Naive B cell (primary cell): ENCODE measurements around the gene MYRFL. TPM values are rescaled to one million over a fixed set of nuclear protein-coding genes. Genes with fewer than 3 reads are reported as not detected.
"Not testable (repeated sequence)": the region's sequence is repeated elsewhere in the genome, so short reads cannot be mapped to it uniquely, and the experiment has no call there.

Experiments
- ATAC-seq, 2 donors: fragments of 150-1000 bp; cut with Tn5 transposase; 2 replicates each; pipeline ENCODE4 v1.10.0; 2021; ENCODE audit warnings: low read depth in 2 of 2, mild to moderate bottlenecking in 2 of 2, moderate library complexity in 2 of 2
- DNase-seq: peaks from one replicate; pipeline ENCODE4 v3.0.0; 2022
- H3K27ac Mint-ChIP-seq, 6 donors: one replicate each; pipeline ENCODE4 v1.8.0; 2020 to 2022; ENCODE audit warnings: mild to moderate bottlenecking in 6 of 6, mixed read lengths in 6 of 6, moderate library complexity in 5 of 6, inconsistent platforms in 2 of 6
- H3K27me3 Mint-ChIP-seq, 3 donors: one replicate each; pipeline ENCODE4 v1.8.0; 2021 to 2022; ENCODE audit warnings: mixed read lengths in 3 of 3, mild to moderate bottlenecking in 1 of 3
- H3K36me3 Mint-ChIP-seq, 2 donors: one replicate each; pipeline ENCODE4 v1.8.0; 2020 to 2022; ENCODE audit warnings: mixed read lengths in 2 of 2, inconsistent platforms in 1 of 2, mild to moderate bottlenecking in 1 of 2
- H3K4me1 Mint-ChIP-seq, 3 donors: one replicate each; pipeline ENCODE4 v1.8.0; 2020 to 2022; ENCODE audit warnings: mixed read lengths in 3 of 3, inconsistent platforms in 1 of 3, mild to moderate bottlenecking in 1 of 3, moderate library complexity in 1 of 3
- H3K4me3 Mint-ChIP-seq, 8 donors: one replicate each; pipeline ENCODE4 v1.8.0; 2020 to 2022; ENCODE audit warnings: mild to moderate bottlenecking in 8 of 8, mixed read lengths in 8 of 8, moderate library complexity in 8 of 8, inconsistent platforms in 2 of 8
- H3K9me3 Mint-ChIP-seq, 7 donors: one replicate each; pipeline ENCODE4 v1.8.0; 2020 to 2022; ENCODE audit warnings: mixed read lengths in 7 of 7, mild to moderate bottlenecking in 5 of 7, inconsistent platforms in 2 of 7, moderate library complexity in 1 of 7
- polyA plus RNA-seq, 6 donors: library from polyadenylated mRNA; unstranded; fragments of 300-500 nt; fragmentation: Illumina TruSeq; gene quantifications; one replicate each; pipeline ENCODE4 v1.2.3, GENCODE V29; 2021; ENCODE audit warnings: low read depth in 6 of 6

MYRFL gene
- polyA plus RNA-seq, 6 donors from 2014 or later: not detected

- Mint-ChIP-seq H3K4me1 (no peaks in the 10 kb centered on the region), H3K9me3 (no peaks in the 10 kb centered on the region), H3K27ac (no peak overlapping the region), H3K36me3 (no peaks in the 10 kb centered on the region), H3K27me3 (peaks cover 14 to 27% (median 15%) of the 10 kb centered on the region in 3 donors), H3K4me3 (no peak overlapping the region)
- no peak for DNase-seq
- no peak for ATAC-seq
Measured at GRCh38 chr12:69833696-69834095, 8.7 kb downstream of the MYRFL start.

GRCh38 chr12:69834147-69834546 is 9.1 kb downstream of the MYRFL start:
- Mint-ChIP-seq H3K27ac (no peak overlapping the region), H3K4me3 (no peak overlapping the region), H3K27me3 (peaks cover 14 to 24% (median 15%) of the 10 kb centered on the region in 3 donors), H3K4me1 (no peaks in the 10 kb centered on the region), H3K36me3 (no peaks in the 10 kb centered on the region), H3K9me3 (no peaks in the 10 kb centered on the region)
- DNase-seq (no peak), ATAC-seq (no peak)

GRCh38 chr12:69834576-69834975 is 9.5 kb downstream of the MYRFL start:
- peaks cover 14 to 20% (median 15%) of the 10 kb centered on the region in 3 donors for H3K27me3 Mint-ChIP-seq
- DNase-seq (no peak), ATAC-seq (no peak)
- no peak overlapping the region for H3K4me3 Mint-ChIP-seq
- no peaks in the 10 kb centered on the region for H3K36me3 Mint-ChIP-seq
- H3K4me1 Mint-ChIP-seq: no peaks in the 10 kb centered on the region
- no peaks in the 10 kb centered on the region for H3K9me3 Mint-ChIP-seq
- no peak overlapping the region for H3K27ac Mint-ChIP-seq

- Mint-ChIP-seq H3K27ac (no peak overlapping the region), H3K4me1 (no peaks in the 10 kb centered on the region), H3K4me3 (no peak overlapping the region), H3K9me3 (no peaks in the 10 kb centered on the region), H3K27me3 (peaks cover 14 to 17% (median 15%) of the 10 kb centered on the region in 3 donors), H3K36me3 (no peaks in the 10 kb centered on the region)
- DNase-seq (no peak), ATAC-seq (no peak)
Measured at GRCh38 chr12:69835081-69835480, 10.1 kb downstream of the MYRFL start.

- Mint-ChIP-seq H3K36me3 (no peaks in the 10 kb centered on the region), H3K27ac (no peak overlapping the region), H3K4me1 (no peaks in the 10 kb centered on the region), H3K4me3 (no peak overlapping the region), H3K27me3 (peaks cover 19 to 23% (median 20%) of the 10 kb centered on the region in 3 donors), H3K9me3 (no peaks in the 10 kb centered on the region)
- ATAC-seq (no peak), DNase-seq (no peak)
Measured at GRCh38 chr12:69836015-69836414, 11.0 kb downstream of the MYRFL start.

- H3K27me3 Mint-ChIP-seq: peaks cover 15 to 24% (median 22%) of the 10 kb centered on the region in 3 donors
- no peak for DNase-seq
- no peak overlapping the region for H3K4me3 Mint-ChIP-seq
- H3K9me3 Mint-ChIP-seq: no peaks in the 10 kb centered on the region
- H3K27ac Mint-ChIP-seq: no peak overlapping the region
- ATAC-seq: no peak
- no peaks in the 10 kb centered on the region for H3K4me1 Mint-ChIP-seq
- H3K36me3 Mint-ChIP-seq: no peaks in the 10 kb centered on the region
Measured at GRCh38 chr12:69837191-69837590, 12.2 kb downstream of the MYRFL start.

- H3K27me3 Mint-ChIP-seq: peaks cover 10 to 18% (median 16%) of the 10 kb centered on the region in 3 donors
Measured at GRCh38 chr12:69837657-69838415, 12.8 kb downstream of the MYRFL start.

GRCh38 chr12:69840727-69841126 is 15.7 kb downstream of the MYRFL start:
- no peaks in the 10 kb centered on the region for H3K36me3 Mint-ChIP-seq
- no peak overlapping the region for H3K27ac Mint-ChIP-seq
- H3K9me3 Mint-ChIP-seq: no peaks in the 10 kb centered on the region
- H3K27me3 Mint-ChIP-seq: peaks cover 11 to 25% (median 18%) of the 10 kb centered on the region in 3 donors
- H3K4me3 Mint-ChIP-seq: no peak overlapping the region
- ATAC-seq (no peak), DNase-seq (no peak)
- H3K4me1 Mint-ChIP-seq: no peaks in the 10 kb centered on the region

More at GRCh38 chr12:69837657-69838415, 12.8 kb downstream of the MYRFL start:
- no peak overlapping the region for H3K4me3 Mint-ChIP-seq
- H3K4me1 Mint-ChIP-seq: no peaks in the 10 kb centered on the region
- no peak overlapping the region for H3K27ac Mint-ChIP-seq
- DNase-seq (no peak), ATAC-seq (no peak)
- H3K9me3 Mint-ChIP-seq: no peaks in the 10 kb centered on the region
- no peaks in the 10 kb centered on the region for H3K36me3 Mint-ChIP-seq

- Mint-ChIP-seq H3K4me1 (no peaks in the 10 kb centered on the region), H3K36me3 (no peaks in the 10 kb centered on the region), H3K4me3 (no peak overlapping the region), H3K27me3 (peaks cover 6 to 25% (median 18%) of the 10 kb centered on the region in 3 donors), H3K27ac (no peak overlapping the region), H3K9me3 (no peaks in the 10 kb centered on the region)
- no peak for ATAC-seq
- DNase-seq: no peak
Measured at GRCh38 chr12:69843608-69844007, 18.6 kb downstream of the MYRFL start.

GRCh38 chr12:69844416-69844815 is 19.4 kb downstream of the MYRFL start:
- no peak overlapping the region for H3K27ac Mint-ChIP-seq

GRCh38 chr12:69844836-69845235 is 19.8 kb downstream of the MYRFL start:
- Mint-ChIP-seq H3K27me3 (peaks cover 6 to 25% (median 18%) of the 10 kb centered on the region in 3 donors), H3K4me1 (no peaks in the 10 kb centered on the region), H3K9me3 (no peaks in the 10 kb centered on the region), H3K4me3 (no peak overlapping the region), H3K36me3 (no peaks in the 10 kb centered on the region), H3K27ac (no peak overlapping the region)
- DNase-seq (no peak), ATAC-seq (no peak)

More at GRCh38 chr12:69844416-69844815, 19.4 kb downstream of the MYRFL start:
- H3K27me3 Mint-ChIP-seq: peaks cover 6 to 25% (median 18%) of the 10 kb centered on the region in 3 donors
- ATAC-seq: no peak
- DNase-seq: no peak
- no peaks in the 10 kb centered on the region for H3K4me1 Mint-ChIP-seq
- H3K4me3 Mint-ChIP-seq: no peak overlapping the region
- H3K9me3 Mint-ChIP-seq: no peaks in the 10 kb centered on the region
- H3K36me3 Mint-ChIP-seq: no peaks in the 10 kb centered on the region

GRCh38 chr12:69846976-69847375 is 21.9 kb downstream of the MYRFL start:
- DNase-seq (no peak), ATAC-seq (no peak)
- Mint-ChIP-seq H3K4me3 (no peak overlapping the region), H3K9me3 (peaks cover 0 to 5% (median 0%) of the 10 kb centered on the region in 7 donors), H3K27ac (no peak overlapping the region), H3K4me1 (no peaks in the 10 kb centered on the region), H3K27me3 (peaks cover 0 to 13% (median 13%) of the 10 kb centered on the region in 3 donors), H3K36me3 (no peaks in the 10 kb centered on the region)

- ATAC-seq (no peak), DNase-seq (no peak)
- no peaks in the 10 kb centered on the region for H3K36me3 Mint-ChIP-seq
- no peaks in the 10 kb centered on the region for H3K4me1 Mint-ChIP-seq
- no peak overlapping the region for H3K4me3 Mint-ChIP-seq
- no peak overlapping the region for H3K27ac Mint-ChIP-seq
- no peaks in the 10 kb centered on the region for H3K27me3 Mint-ChIP-seq
- H3K9me3 Mint-ChIP-seq: peaks cover 0 to 14% (median 8%) of the 10 kb centered on the region in 7 donors
Measured at GRCh38 chr12:69851976-69852375, 26.9 kb downstream of the MYRFL start.

GRCh38 chr12:69853176-69853961 is 28.3 kb downstream of the MYRFL start:
- not testable (repeated sequence) for H3K36me3 Mint-ChIP-seq, DNase-seq, H3K27ac Mint-ChIP-seq, H3K4me3 Mint-ChIP-seq, ATAC-seq, H3K27me3 Mint-ChIP-seq, H3K4me1 Mint-ChIP-seq
- H3K9me3 Mint-ChIP-seq: peaks cover 0 to 23% (median 8%) of the 10 kb centered on the region in 7 donors
